HepG2 (cell line): ENCODE data around the gene SYNGR2. TPM values are rescaled to one million over a fixed set of nuclear protein-coding genes. Genes with fewer than 3 reads are reported as not detected.

ENCODE experiments used
- ATF5 ChIP-seq: sonication (generic); formaldehyde crosslinking; IDR thresholded peaks from 2 replicates; pipeline ENCODE4 v1.4.0; 2020; ENCODE audit warnings: mild to moderate bottlenecking, low read depth, missing genetic modification reagents
- ATM ChIP-seq: fragments of 450-650 bp; IDR thresholded peaks from 2 replicates; pipeline ENCODE4 v1.7.1; 2017; ENCODE audit warnings: mild to moderate bottlenecking, borderline replicate concordance
- CCDC6 ChIP-seq: sonication (generic); formaldehyde crosslinking; IDR thresholded peaks from 2 replicates; pipeline ENCODE4 v1.8.1; 2022; ENCODE audit warnings: mild to moderate bottlenecking, missing genetic modification reagents, moderate library complexity
- HMGA1 ChIP-seq: sonication (generic); formaldehyde crosslinking; conservative IDR thresholded peaks from 2 replicates; pipeline ENCODE4 v1.4.0; 2020; ENCODE audit warnings: missing genetic modification reagents
- JDP2 ChIP-seq: sonication (generic); formaldehyde crosslinking; IDR thresholded peaks from 2 replicates; pipeline ENCODE4 v1.8.1; 2022; ENCODE audit warnings: missing genetic modification reagents, borderline replicate concordance
- KAT8 ChIP-seq: IDR thresholded peaks from 2 replicates; pipeline ENCODE4 v1.6.1; 2016; ENCODE audit warnings: missing genetic modification reagents, missing compliant biosample characterization
- KMT2B ChIP-seq: IDR thresholded peaks from 2 replicates; pipeline ENCODE4 v1.6.1; 2016; ENCODE audit warnings: missing genetic modification reagents, missing compliant biosample characterization
- MIER2 ChIP-seq: IDR thresholded peaks from 2 replicates; pipeline ENCODE4 v1.6.1; 2016; ENCODE audit warnings: missing biosample characterization, missing genetic modification reagents
- MIER3 ChIP-seq: IDR thresholded peaks from 2 replicates; pipeline ENCODE4 v1.6.1; 2016; ENCODE audit warnings: missing compliant biosample characterization, borderline replicate concordance
- MTF2 ChIP-seq: sonication (generic); formaldehyde crosslinking; IDR thresholded peaks from 2 replicates; pipeline ENCODE4 v1.5.0; 2020; ENCODE audit warnings: missing genetic modification reagents, borderline replicate concordance
- NONO ChIP-seq, 2 experiments: fragments of 450-650 bp in 1 of 2; sonication (generic) in 1 of 2; formaldehyde crosslinking in 1 of 2; IDR thresholded peaks in 1 of 2; conservative IDR thresholded peaks in 1 of 2; 2 replicates each; pipeline versions ENCODE4 v1.6.1 to v1.8.0; 2017 to 2022; ENCODE audit warnings: mild to moderate bottlenecking in 1 of 2, missing genetic modification reagents in 1 of 2, moderate library complexity in 1 of 2
- NR1H2 ChIP-seq: sonication (generic); formaldehyde crosslinking; IDR thresholded peaks from 2 replicates; pipeline ENCODE4 v1.8.1; 2022; ENCODE audit warnings: low read depth, missing genetic modification reagents, borderline replicate concordance
- PHF5A ChIP-seq: IDR thresholded peaks from one replicate; pipeline ENCODE4 v1.6.1; 2018; ENCODE audit warnings: low read depth, missing genetic modification reagents; ENCODE audit not compliant: unreplicated experiment
- REPIN1 ChIP-seq: sonication (generic); formaldehyde crosslinking; IDR thresholded peaks from 2 replicates; pipeline ENCODE4 v1.8.0; 2022; ENCODE audit warnings: missing genetic modification reagents, low read depth, mild to moderate bottlenecking, borderline replicate concordance
- SIX4 ChIP-seq: sonication (generic); formaldehyde crosslinking; IDR thresholded peaks from 2 replicates; pipeline ENCODE4 v1.4.0; 2020; ENCODE audit warnings: missing genetic modification reagents
- SMYD3 ChIP-seq: sonication (generic); formaldehyde crosslinking; IDR thresholded peaks from 2 replicates; pipeline ENCODE4 v1.8.1; 2023; ENCODE audit warnings: mild to moderate bottlenecking, missing genetic modification reagents
- SUZ12 ChIP-seq: fragments of 150-350 bp; IDR thresholded peaks from 2 replicates; pipeline ENCODE4 v1.6.1; 2014; ENCODE audit warnings: low read depth, low read length
- TEAD2 ChIP-seq: sonication (generic); formaldehyde crosslinking; IDR thresholded peaks from 2 replicates; pipeline ENCODE4 v1.9.0; 2021; ENCODE audit warnings: missing genetic modification reagents
- WIZ ChIP-seq: sonication (generic); formaldehyde crosslinking; IDR thresholded peaks from 2 replicates; pipeline ENCODE4 v1.5.1; 2020; ENCODE audit warnings: mild to moderate bottlenecking, missing genetic modification reagents
- ZBTB20 ChIP-seq: sonication (generic); formaldehyde crosslinking; IDR thresholded peaks from 2 replicates; pipeline ENCODE4 v1.8.1; 2023; ENCODE audit warnings: missing genetic modification reagents, low read depth, mild to moderate bottlenecking, borderline replicate concordance
- ZEB1 ChIP-seq: IDR thresholded peaks from 2 replicates; pipeline ENCODE4 v1.6.1; 2012; ENCODE audit warnings: mild to moderate bottlenecking, low read depth, inconsistent platforms; ENCODE audit not compliant: insufficient replicate concordance
- ZFP62 ChIP-seq: sonication (generic); formaldehyde crosslinking; IDR thresholded peaks from 2 replicates; pipeline ENCODE4 v1.4.0; 2020; ENCODE audit warnings: missing genetic modification reagents
- ZNF10 ChIP-seq: sonication (generic); formaldehyde crosslinking; IDR thresholded peaks from 2 replicates; pipeline ENCODE4 v1.4.0; 2020; ENCODE audit warnings: mild to moderate bottlenecking, low read depth, missing genetic modification reagents, borderline replicate concordance
- ZNF235 ChIP-seq: sonication (generic); formaldehyde crosslinking; IDR thresholded peaks from 2 replicates; pipeline ENCODE4 v1.8.1; 2023; ENCODE audit warnings: mild to moderate bottlenecking, missing genetic modification reagents, borderline replicate concordance
- ZNF251 ChIP-seq: sonication (generic); formaldehyde crosslinking; IDR thresholded peaks from 2 replicates; pipeline ENCODE4 v1.9.0; 2021; ENCODE audit warnings: mild to moderate bottlenecking, missing genetic modification reagents
- ZNF546 ChIP-seq: sonication (generic); formaldehyde crosslinking; conservative IDR thresholded peaks from 2 replicates; pipeline ENCODE4 v1.8.1; 2023; ENCODE audit warnings: mild to moderate bottlenecking, missing genetic modification reagents
- ZNF616 ChIP-seq: sonication (generic); formaldehyde crosslinking; IDR thresholded peaks from 2 replicates; pipeline ENCODE4 v1.5.0; 2020; ENCODE audit warnings: low read depth, mild to moderate bottlenecking, missing genetic modification reagents
- ZSCAN21 ChIP-seq: sonication (generic); formaldehyde crosslinking; IDR thresholded peaks from 2 replicates; pipeline ENCODE4 v1.8.0; 2022; ENCODE audit warnings: mild to moderate bottlenecking, missing genetic modification reagents, moderate library complexity, borderline replicate concordance
- polyA plus RNA-seq, 8 experiments: library from polyadenylated mRNA; depleted of rRNA in 3 of 8; stranded (reverse) in 7 of 8; unstranded in 1 of 8; fragments of >200 nt; fragmentation: Illumina TruSeq in 4 of 8; extraction: Trizol in 4 of 8; gene quantifications; 2 replicates each; pipeline versions ENCODE4 v1.2.1 to v1.2.3, GENCODE V29; 2011 to 2016; ENCODE audit warnings: low read depth in 4 of 8, missing spikeins in 1 of 8, mixed read lengths in 1 of 8; ENCODE audit not compliant: insufficient read depth in 1 of 8
- total RNA-seq, 5 experiments: library from RNA; depleted of rRNA; stranded (reverse); fragments of >200 nt; fragmentation: Illumina TruSeq; extraction: Trizol; gene quantifications; 2 replicates each; pipeline ENCODE4 v1.2.3, GENCODE V29; 2016; ENCODE audit warnings: low read depth in 1 of 5
- TF ChIP-seq, protein P1 (sequence below): sonication (generic); formaldehyde crosslinking; conservative IDR thresholded peaks from 2 replicates; pipeline ENCODE4 v1.5.0; 2020; ENCODE audit warnings: missing genetic modification reagents

Gene SYNGR2
- total and polyA plus RNA-seq, 2 of the 13 experiments (the other 11 are each of a cell fraction or from before 2014, with no cell fraction given): 46.7 to 170 TPM

GRCh38 chr17:78144736-78145641, 23.4 kb upstream of the SYNGR2 start (continued):
- TF ChIP-seq MTF2 (CRISPR knock-in tag) (peak; percentile 51; the same call in 1 of the 2 replicates), ZBTB20 (CRISPR knock-in tag) (peak; percentile 79; the same call in 1 of the 2 replicates), ATF5 (peak; percentile 82; the same call in 1 of the 2 replicates), SMYD3 (peak; percentile 44; the same call in 1 of the 2 replicates), ZFP62 (no peak), WIZ (peak; percentile 13; the same call in 1 of the 2 replicates), ZNF616 (CRISPR knock-in tag) (0 out of 2 replicates have a peak, but pooled peaks have one; percentile 19), TEAD2 (CRISPR knock-in tag) (no peak), ZNF251 (CRISPR knock-in tag) (peak; percentile 77; the same call in 1 of the 2 replicates), ZNF546 (CRISPR knock-in tag) (no peak), REPIN1 (peak; percentile 61; the same call in 1 of the 2 replicates), ZSCAN21 (peak; percentile 89), HMGA1 (CRISPR knock-in tag) (no peak), MIER2 (CRISPR knock-in tag) (0 out of 2 replicates have a peak, but pooled peaks have one; percentile 23), CCDC6 (peak; percentile 60; the same call in 1 of the 2 replicates), ZNF10 (CRISPR knock-in tag) (no peak), KAT8 (CRISPR knock-in tag) (peak; percentile 60), SIX4 (CRISPR knock-in tag) (no peak), SUZ12 (no peak), KMT2B (0 out of 2 replicates have a peak, but pooled peaks have one; percentile 27), ZEB1 (no peak), ZNF235 (peak; percentile 95), ATM (no peak), NONO (IDR thresholded peaks at IDR 0.05) (no peak), NONO (CRISPR knock-in tag; conservative IDR thresholded peaks at IDR 0.05) (peak; percentile 82), MIER3 (CRISPR knock-in tag) (peak; percentile 43; the same call in 1 of the 2 replicates), NR1H2 (CRISPR knock-in tag) (peak; percentile 78; the same call in 1 of the 2 replicates), PHF5A (CRISPR knock-in tag) (no peak), JDP2 (no peak)
- TF ChIP-seq, protein P1, sequence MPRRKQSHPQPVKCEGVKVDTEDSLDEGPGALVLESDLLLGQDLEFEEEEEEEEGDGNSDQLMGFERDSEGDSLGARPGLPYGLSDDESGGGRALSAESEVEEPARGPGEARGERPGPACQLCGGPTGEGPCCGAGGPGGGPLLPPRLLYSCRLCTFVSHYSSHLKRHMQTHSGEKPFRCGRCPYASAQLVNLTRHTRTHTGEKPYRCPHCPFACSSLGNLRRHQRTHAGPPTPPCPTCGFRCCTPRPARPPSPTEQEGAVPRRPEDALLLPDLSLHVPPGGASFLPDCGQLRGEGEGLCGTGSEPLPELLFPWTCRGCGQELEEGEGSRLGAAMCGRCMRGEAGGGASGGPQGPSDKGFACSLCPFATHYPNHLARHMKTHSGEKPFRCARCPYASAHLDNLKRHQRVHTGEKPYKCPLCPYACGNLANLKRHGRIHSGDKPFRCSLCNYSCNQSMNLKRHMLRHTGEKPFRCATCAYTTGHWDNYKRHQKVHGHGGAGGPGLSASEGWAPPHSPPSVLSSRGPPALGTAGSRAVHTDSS (CRISPR knock-in tag): no peak
